ENCODE results near the gene TBC1D3I. TPM values are rescaled to one million over a fixed set of nuclear protein-coding genes. Genes with fewer than 3 reads are reported as not detected.
"Not testable (repeated sequence)": the region's sequence is repeated elsewhere in the genome, so short reads cannot be mapped to it uniquely, and the experiment has no call there.

The TBC1D3I gene
- total RNA-seq (under 1 TPM; 0.58 to 0.76 TPM), polyA plus RNA-seq (ENCODE audit: insufficient read length in 6 of 6) (1 to 10 TPM in 1 of 6 donors, under 1 TPM in 4, not detected in 1; 0.66 to 2.0 (median 0.84) TPM)
- long read RNA-seq, donor 1 = 0 reads
- long read RNA-seq, donor 2 = 0 reads
- long read RNA-seq, donor 3 = 0 reads
- long read RNA-seq, donor 4 = 0 reads
- long read RNA-seq, donor 5 = 0 reads
- long read RNA-seq, donor 6 = 0 reads
- long read RNA-seq, donor 7 = 0 reads
- long read RNA-seq, donor 8 = 0 reads
- long read RNA-seq, donor 9 = 0 reads
- long read RNA-seq, donor 10 = 0 reads
- long read RNA-seq, donor 11 = 0 reads
- long read RNA-seq, donor 12 = 0 reads

DNA sequence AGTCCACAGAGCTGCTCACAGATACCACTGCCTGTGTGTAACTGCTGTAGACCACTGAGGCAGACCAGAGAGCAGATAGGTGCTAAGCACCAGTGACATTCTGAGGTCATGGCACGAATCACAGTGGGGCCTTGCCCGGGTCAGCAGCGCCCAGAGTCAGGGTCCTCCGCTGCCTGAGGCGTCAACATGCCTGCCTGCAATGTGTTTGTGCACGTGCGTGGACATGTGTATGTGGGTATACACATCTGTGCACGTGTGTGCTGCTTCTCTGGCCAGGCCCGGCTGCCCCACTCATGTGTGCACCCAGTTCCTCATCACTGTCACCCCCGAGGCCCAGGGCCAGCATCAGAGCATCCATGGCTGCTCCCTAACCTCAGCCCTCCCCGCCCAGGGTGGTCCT is at the start of gene TBC1D3I:
TBC1D3I (minus strand) TSS at position 101 of the 400 bp plus-strand sequence. CDS start 1,585 bp downstream, outside the sequence.
- H3K4me3 ChIP-seq; ATAC-seq; intact Hi-C loops (cut with DNase I); H3K27me3 ChIP-seq; H3K9me3 ChIP-seq; H3K36me3 ChIP-seq; H3K4me1 ChIP-seq; H3K27ac ChIP-seq; DNase-seq: not testable (repeated sequence)

GRCh38 chr17:36295161-36295560 is 30.8 kb upstream of the TBC1D3I start:
- DNase-seq; ATAC-seq; H3K36me3 ChIP-seq; H3K27ac ChIP-seq; intact Hi-C loops (cut with DNase I); H3K4me1 ChIP-seq; H3K9me3 ChIP-seq; H3K4me3 ChIP-seq; H3K27me3 ChIP-seq: not testable (repeated sequence)

DNA sequence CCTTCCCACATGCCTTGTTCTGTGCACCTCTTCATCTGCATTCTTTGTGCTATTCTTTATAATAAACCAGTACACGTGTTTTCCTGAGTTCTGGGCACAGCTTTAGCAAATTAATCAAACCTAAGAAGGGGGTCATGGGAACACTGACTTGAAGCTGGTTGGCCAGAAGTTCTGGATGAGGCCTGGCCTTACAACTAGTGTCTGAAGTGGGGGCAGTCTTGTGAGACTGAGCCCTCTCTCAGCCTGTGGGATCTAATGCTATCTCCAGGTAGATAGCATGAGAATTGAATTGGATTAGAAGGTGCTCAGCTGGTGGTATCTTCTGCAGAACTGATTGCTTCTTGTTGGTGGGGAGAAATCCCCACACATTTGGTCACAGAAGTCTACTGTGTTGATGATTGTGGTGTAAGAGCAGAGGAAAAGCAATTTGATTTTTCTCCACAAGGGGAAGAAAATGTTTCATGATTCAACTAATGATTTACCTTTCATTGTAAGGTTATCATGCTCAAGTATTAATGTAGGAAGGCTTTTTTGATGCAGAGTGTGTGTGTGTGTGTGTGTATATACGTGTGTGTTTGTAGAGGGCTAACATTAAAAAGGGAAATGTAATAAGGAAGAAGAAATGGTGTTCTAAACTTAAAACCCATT is 25.7 kb upstream of the TBC1D3I start:
- DNase-seq; ATAC-seq; H3K36me3 ChIP-seq; intact Hi-C loops (cut with DNase I); H3K9me3 ChIP-seq; H3K4me1 ChIP-seq; H3K27me3 ChIP-seq; H3K27ac ChIP-seq; H3K4me3 ChIP-seq: not testable (repeated sequence)

DNA sequence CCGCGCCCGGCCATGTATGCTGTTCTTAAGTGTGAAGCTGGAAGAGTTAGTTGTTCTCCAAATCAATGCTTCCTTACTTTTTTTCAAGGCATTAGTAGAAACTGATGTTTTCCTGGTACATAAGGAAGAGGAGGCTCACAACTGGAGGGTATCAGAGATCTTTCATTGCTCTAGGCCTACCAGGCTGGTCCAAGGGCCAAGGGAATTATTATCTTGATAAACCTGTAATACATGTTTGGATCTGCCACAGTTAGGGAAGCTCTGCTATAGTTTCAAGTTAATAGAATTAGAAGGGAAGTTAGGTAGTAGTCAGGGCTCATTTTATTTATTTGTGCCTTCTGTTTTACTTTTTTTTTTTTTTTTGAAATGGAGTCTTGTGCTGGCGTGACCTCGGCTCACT is 19.8 kb upstream of the TBC1D3I start:
- ATAC-seq; H3K4me1 ChIP-seq; H3K27me3 ChIP-seq; DNase-seq; H3K27ac ChIP-seq; intact Hi-C loops (cut with DNase I); H3K9me3 ChIP-seq; H3K4me3 ChIP-seq; H3K36me3 ChIP-seq: not testable (repeated sequence)

- peak; percentile 56 for ATAC-seq
- DNase-seq; H3K9me3 ChIP-seq; H3K4me3 ChIP-seq; H3K27me3 ChIP-seq; H3K4me1 ChIP-seq; H3K36me3 ChIP-seq; H3K27ac ChIP-seq; intact Hi-C loops (cut with DNase I): not testable (repeated sequence)
Observed at GRCh38 chr17:36283256-36283655, 18.9 kb upstream of the TBC1D3I start.

- H3K27me3 ChIP-seq, ATAC-seq: not testable (repeated sequence)
Observed at GRCh38 chr17:36242046-36242445, 22.3 kb downstream of the TBC1D3I start.

GRCh38 chr17:36229644-36230043 is 34.7 kb downstream of the TBC1D3I start:
- H3K36me3 ChIP-seq = not testable (repeated sequence)

More at GRCh38 chr17:36242046-36242445, 22.3 kb downstream of the TBC1D3I start:
- H3K36me3 ChIP-seq; H3K9me3 ChIP-seq; H3K4me3 ChIP-seq; H3K27ac ChIP-seq; H3K4me1 ChIP-seq; DNase-seq; intact Hi-C loops (cut with DNase I): not testable (repeated sequence)

GRCh38 chr17:36222967-36223366 is 41.4 kb downstream of the TBC1D3I start:
- H3K9me3 ChIP-seq; ATAC-seq; H3K27me3 ChIP-seq; H3K27ac ChIP-seq; H3K4me3 ChIP-seq; H3K36me3 ChIP-seq; H3K4me1 ChIP-seq; intact Hi-C loops (cut with DNase I); DNase-seq: not testable (repeated sequence)

More at GRCh38 chr17:36229644-36230043, 34.7 kb downstream of the TBC1D3I start:
- intact Hi-C loops (cut with DNase I); H3K4me1 ChIP-seq; H3K27ac ChIP-seq; H3K9me3 ChIP-seq; H3K27me3 ChIP-seq; H3K4me3 ChIP-seq; ATAC-seq: not testable (repeated sequence)
- peak in 2 of 4 donors; percentile 34 to 58 for DNase-seq

- ATAC-seq; H3K9me3 ChIP-seq; intact Hi-C loops (cut with DNase I); DNase-seq; H3K4me3 ChIP-seq; H3K27ac ChIP-seq; H3K4me1 ChIP-seq; H3K36me3 ChIP-seq; H3K27me3 ChIP-seq: not testable (repeated sequence)
Observed at GRCh38 chr17:36221581-36222100, 42.7 kb downstream of the TBC1D3I start.

DNA sequence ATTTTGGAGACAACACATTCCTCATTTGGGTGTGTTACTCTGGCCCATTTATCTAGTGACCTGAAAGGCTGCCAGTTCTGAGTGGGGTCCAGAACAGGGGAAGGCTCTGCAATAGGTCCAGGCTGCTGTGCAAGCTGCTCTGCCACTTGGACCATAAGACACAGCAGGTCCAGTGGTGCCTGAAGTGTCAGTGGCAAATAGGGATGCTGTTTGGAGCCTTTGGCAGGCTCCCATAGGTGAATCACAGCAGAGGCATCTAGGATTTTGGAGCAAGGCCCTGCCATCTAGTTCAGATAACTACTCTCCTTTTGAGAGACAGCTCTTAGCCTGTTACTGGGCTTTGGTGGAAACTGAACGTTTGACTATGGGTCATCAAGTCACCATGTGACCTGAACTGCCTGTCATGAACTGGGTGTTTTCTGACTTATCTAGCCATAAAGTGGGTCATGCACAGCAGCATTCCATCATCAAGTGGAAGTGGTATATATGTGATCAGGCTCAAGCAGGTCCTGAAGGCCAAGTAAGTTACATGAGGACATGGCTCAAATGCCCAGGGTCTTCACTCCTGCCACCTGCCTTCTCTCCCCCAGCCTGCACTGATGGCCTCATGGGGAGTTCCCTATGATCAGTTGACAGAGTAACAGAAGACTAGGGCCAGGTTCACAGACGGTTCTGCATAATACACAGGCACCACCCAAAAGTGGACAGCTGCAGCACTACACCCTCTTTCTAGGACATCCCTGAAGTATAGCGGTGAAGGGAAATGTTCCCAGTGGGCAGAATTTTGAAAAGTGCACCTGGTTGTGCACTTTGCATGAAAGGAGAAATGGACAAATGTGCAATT is 43.4 kb downstream of the TBC1D3I start:
- ATAC-seq; H3K9me3 ChIP-seq; DNase-seq; H3K4me1 ChIP-seq; intact Hi-C loops (cut with DNase I); H3K36me3 ChIP-seq; H3K27ac ChIP-seq; H3K4me3 ChIP-seq; H3K27me3 ChIP-seq: not testable (repeated sequence)

- H3K9me3 ChIP-seq; H3K4me3 ChIP-seq; H3K36me3 ChIP-seq; ATAC-seq; intact Hi-C loops (cut with DNase I); H3K27me3 ChIP-seq; H3K27ac ChIP-seq; DNase-seq: not testable (repeated sequence)
- H3K4me1 ChIP-seq = peaks cover 0 to 13% of the 10 kb centered on the region in 2 donors
Observed at GRCh38 chr17:36219556-36219955, 44.8 kb downstream of the TBC1D3I start.

DNA sequence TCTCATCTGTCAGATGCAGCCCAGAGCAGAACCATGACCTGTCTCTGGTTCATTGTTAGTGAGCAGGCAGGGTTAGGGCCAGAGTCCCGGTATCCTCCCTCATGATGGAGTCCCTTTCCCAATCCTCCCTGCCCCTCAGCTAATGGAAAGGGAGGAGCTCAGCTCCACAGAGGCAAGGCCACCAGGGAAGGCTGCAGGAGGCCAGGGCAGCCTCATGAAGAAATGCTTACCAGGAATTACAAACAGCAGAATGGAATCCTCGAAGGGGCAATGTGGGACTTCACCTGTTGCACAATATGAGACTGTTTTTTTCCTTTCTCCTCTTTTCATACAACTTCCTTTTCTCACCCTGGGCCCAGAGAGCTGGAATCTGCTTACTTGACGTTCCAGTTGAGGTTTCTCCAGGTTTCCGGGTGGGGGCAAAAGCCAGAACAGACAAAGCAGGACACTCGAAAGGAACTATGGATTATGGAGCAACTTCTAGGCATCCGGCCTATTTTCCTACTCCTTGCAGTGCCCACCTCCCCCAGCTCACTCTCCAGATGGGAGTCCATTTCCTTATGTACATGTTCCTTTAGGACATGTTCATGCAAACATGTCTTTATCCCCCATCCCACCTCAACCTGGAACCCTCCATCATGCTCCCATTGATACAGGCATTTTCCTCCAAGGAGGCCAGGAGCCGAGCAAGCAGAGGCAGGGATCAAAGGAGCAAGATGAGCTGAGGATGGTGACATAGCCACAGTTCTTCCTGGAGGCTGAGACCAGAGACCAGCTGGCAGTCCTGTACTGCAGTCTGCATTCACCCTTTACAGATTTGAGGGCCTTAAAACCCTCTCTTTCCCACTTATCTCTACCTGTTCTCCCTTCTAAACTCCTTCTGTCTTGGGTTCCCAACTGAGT is 48.7 kb downstream of the TBC1D3I start:
- H3K4me1 ChIP-seq = peaks cover 0 to 47% of the 10 kb centered on the region in 2 donors
- H3K4me3 ChIP-seq; H3K36me3 ChIP-seq; H3K27ac ChIP-seq; intact Hi-C loops (cut with DNase I); H3K9me3 ChIP-seq; DNase-seq; ATAC-seq: not testable (repeated sequence)
- peaks cover 0 to 12% of the 10 kb centered on the region in 2 donors for H3K27me3 ChIP-seq
